Endothelial cell of umbilical vein (primary cell): ENCODE results near the gene TRMT44. TPM values are rescaled to one million over a fixed set of nuclear protein-coding genes. Genes with fewer than 3 reads are reported as not detected.

Experiments
- BruUV-seq: library from RNA; stranded (reverse); fragments of 400-500 nt; replicated peaks from 2 replicates; lab custom pipeline; 2021; lab: Mats Ljungman, UMichigan
- CTCF ChIA-PET: fragments of 300-600, 350-600 bp; sonication (Branson Sonifier 250); formaldehyde crosslinking; loops from one replicate; lab custom pipeline; 2021; ENCODE audit warnings: antibody characterized with exemption, inconsistent platforms; lab: Charles Lee
- POLR2A ChIA-PET: fragments of 300-600, 350-600 bp; sonication (Branson Sonifier 250); formaldehyde crosslinking; loops from one replicate; lab custom pipeline; 2021; ENCODE audit warnings: antibody characterized with exemption, inconsistent platforms; lab: Charles Lee
- DNase-seq: peaks from one replicate; pipeline ENCODE4 v3.0.0-alpha.2; 2011; ENCODE audit warnings: low read depth, low spot score
- FAIRE-seq: peaks from 2 replicates; lab custom pipeline; 2011; peaks lifted over from hg19 to GRCh38; lab: Jason Lieb, UNC
- H2AFZ ChIP-seq: 2 replicates; pipeline ENCODE4 v1.6.0; 2012; ENCODE audit warnings: low read depth, low read length, control low read depth, inconsistent platforms
- H3K27ac ChIP-seq: 2 replicates; pipeline ENCODE4 v1.5.1; 2011; ENCODE audit warnings: low read depth, mild to moderate bottlenecking, control low read depth, low read length, moderate library complexity; ENCODE audit not compliant: insufficient read depth
- H3K27me3 ChIP-seq, 2 experiments: 2 replicates each; pipeline versions ENCODE4 v1.6.0 to v1.6.1; 2011; ENCODE audit warnings: low read length in 2 of 2, mixed read lengths in 1 of 2; ENCODE audit not compliant: control insufficient read depth in 2 of 2, insufficient read depth in 2 of 2
- H3K36me3 ChIP-seq, 2 experiments: 2 replicates in 1 of 2; 3 replicates in 1 of 2; pipeline ENCODE4 v1.5.1; 2011; ENCODE audit warnings: low read length in 2 of 2, mild to moderate bottlenecking in 1 of 2, moderate library complexity in 1 of 2; ENCODE audit not compliant: control insufficient read depth in 2 of 2, insufficient read depth in 2 of 2; ENCODE audit errors: extremely low read depth in 1 of 2
- H3K4me1 ChIP-seq: 3 replicates; pipeline ENCODE4 v1.5.1; 2011; ENCODE audit warnings: mild to moderate bottlenecking, low read length; ENCODE audit not compliant: control insufficient read depth, insufficient read depth; ENCODE audit errors: extremely low read depth
- H3K4me2 ChIP-seq: 2 replicates; pipeline ENCODE4 v1.6.1; 2011; ENCODE audit warnings: low read length, control low read depth, mixed read lengths; ENCODE audit not compliant: insufficient read depth
- H3K4me3 ChIP-seq, 3 experiments: fragments of 200-600 bp in 1 of 3; sonication (generic), shearing (Covaris generic) in 1 of 3; replicated peaks in 1 of 3; 2 replicates each; pipeline ENCODE4 v1.5.1; 2011 to 2016; ENCODE audit warnings: control low read depth in 3 of 3, low read length in 3 of 3, mild to moderate bottlenecking in 2 of 3, inconsistent platforms in 1 of 3, low read depth in 1 of 3, moderate library complexity in 1 of 3; ENCODE audit not compliant: insufficient read depth in 1 of 3
- H3K79me2 ChIP-seq: 2 replicates; pipeline ENCODE4 v1.6.0; 2012; ENCODE audit warnings: low read length, inconsistent platforms; ENCODE audit not compliant: control insufficient read depth, insufficient read depth
- H3K9ac ChIP-seq: replicated peaks from 2 replicates; pipeline ENCODE3; 2011; ENCODE audit warnings: low read length, control low read depth; ENCODE audit not compliant: insufficient read depth; ENCODE audit errors: extremely low read depth
- H3K9me1 ChIP-seq: replicated peaks from 3 replicates; pipeline ENCODE4 v1.6.0; 2011; ENCODE audit warnings: mild to moderate bottlenecking, low read length; ENCODE audit not compliant: control insufficient read depth, insufficient read depth; ENCODE audit errors: extremely low read depth
- H3K9me3 ChIP-seq: replicated peaks from 2 replicates; pipeline ENCODE4 v1.5.1; 2012; ENCODE audit warnings: low read length, inconsistent platforms; ENCODE audit not compliant: control insufficient read depth, insufficient read depth
- H4K20me1 ChIP-seq: replicated peaks from 2 replicates; pipeline ENCODE3; 2011; ENCODE audit warnings: mild to moderate bottlenecking, low read length; ENCODE audit not compliant: control insufficient read depth, insufficient read depth; ENCODE audit errors: extremely low read depth
- CTCF ChIP-seq, 2 donors: IDR thresholded peaks; 1 replicate in 1 of 2; 2 replicates in 1 of 2; pipeline ENCODE4 v1.5.1; 2011; ENCODE audit warnings: low read length in 2 of 2, mild to moderate bottlenecking in 2 of 2, moderate library complexity in 2 of 2, control low read depth in 1 of 2, inconsistent platforms in 1 of 2, low read depth in 1 of 2; ENCODE audit not compliant: insufficient read depth in 1 of 2; ENCODE audit errors: extremely low read depth in 1 of 2
- EZH2 ChIP-seq: IDR thresholded peaks from 2 replicates; pipeline ENCODE4 v1.6.1; 2012; ENCODE audit warnings: borderline replicate concordance, low read depth, mild to moderate bottlenecking, moderate library complexity, low read length, inconsistent platforms; ENCODE audit not compliant: severe bottlenecking
- FOS ChIP-seq: IDR thresholded peaks from 2 replicates; pipeline ENCODE4 v1.6.1; 2011; ENCODE audit warnings: mild to moderate bottlenecking, low read length, moderate library complexity, borderline replicate concordance; ENCODE audit not compliant: insufficient read depth
- GATA2 ChIP-seq: IDR thresholded peaks from 2 replicates; pipeline ENCODE4 v1.7.0; 2011; ENCODE audit warnings: low read depth, mild to moderate bottlenecking, moderate library complexity, mixed read lengths, low read length; ENCODE audit not compliant: insufficient read length, insufficient read depth
- JUN ChIP-seq: IDR thresholded peaks from 2 replicates; pipeline ENCODE4 v1.6.1; 2011; ENCODE audit warnings: borderline replicate concordance, low read depth; ENCODE audit not compliant: insufficient read length, insufficient read depth
- MAX ChIP-seq: IDR thresholded peaks from 2 replicates; pipeline ENCODE4 v1.6.1; 2011; ENCODE audit not compliant: insufficient read depth, insufficient read length
- MYC ChIP-seq: IDR thresholded peaks from one replicate; pipeline ENCODE4 v1.6.1; 2011; ENCODE audit warnings: mild to moderate bottlenecking, low read depth, low read length
- POLR2A ChIP-seq: IDR thresholded peaks from 2 replicates; pipeline ENCODE4 v1.6.1; 2012; ENCODE audit warnings: low read depth, mild to moderate bottlenecking, control low read depth, low read length
- POLR2AphosphoS5 ChIP-seq: IDR thresholded peaks from 2 replicates; pipeline ENCODE4 v1.6.1; 2012; ENCODE audit warnings: low read depth, mild to moderate bottlenecking, control low read depth, low read length, moderate library complexity; ENCODE audit not compliant: insufficient read depth
- dilution Hi-C: fragments of 300-500 bp; cut with MboI; formaldehyde crosslinking; loops from one replicate; pipeline ENCODE4 v1.15.0; 2019; ENCODE audit warnings: low sequenced_read_pairs; ENCODE audit not compliant: extremely low pct_ligation_motif_present
- intact Hi-C: fragments of 100-400 bp; cut with micrococcal nuclease; formaldehyde crosslinking; loops from one replicate; pipeline ENCODE4 v1.10.0; 2022
- polyA plus RNA-seq, 4 experiments: library from polyadenylated mRNA; depleted of rRNA in 3 of 4; stranded (reverse) in 3 of 4; unstranded in 1 of 4; fragments of >200 nt; gene quantifications; 2 replicates each; pipeline versions ENCODE4 v1.2.1 to v1.2.3, GENCODE V29; 2011 to 2012; ENCODE audit warnings: missing spikeins in 1 of 4
- total RNA-seq: library from RNA; stranded (reverse); gene quantifications from 2 replicates; pipeline ENCODE4 v1.2.3, GENCODE V29; 2021

TRMT44 gene
- total and polyA plus RNA-seq, 2 donors (not counting 3 experiments of a cell fraction or from before 2014, with no cell fraction given): 10.4 to 17.3 TPM

- intact Hi-C loops (no loop called here), dilution Hi-C loops (no loop called here)
- Histone ChIP-seq H3K79me2 (no peaks in the 10 kb centered on the region), H3K27ac (no peak overlapping the region), H3K27me3 (no peaks in the 10 kb centered on the region), H3K4me3 (no peak overlapping the region), H3K4me2 (no peak overlapping the region), H3K36me3 (peaks cover 2 to 6% of the 10 kb centered on the region in 2 experiments), H3K9me3 (no peaks in the 10 kb centered on the region), H2AFZ (no peak overlapping the region), H3K9me1 (no peaks in the 10 kb centered on the region), H4K20me1 (no peaks in the 10 kb centered on the region), H3K4me1 (no peaks in the 10 kb centered on the region), H3K9ac (no peak overlapping the region)
- ChIA-PET POLR2A (no interaction called here), CTCF (interaction anchor here (1.1 to 1.5 kb wide), 2 partner anchors 10 to 127 kb away, joined by 3 to 6 read pairs; no protein-coding TSS in a partner anchor)
- no TSS peak for BruUV-seq
- DNase-seq (no peak), FAIRE-seq (no peak)
- TF ChIP-seq EZH2: no peak
- no peak for TF ChIP-seq GATA2
- no peak for TF ChIP-seq POLR2AphosphoS5
- TF ChIP-seq POLR2A: no peak
- TF ChIP-seq CTCF (IDR thresholded peaks at IDR 0.05; ENCODE audit: extremely low read depth in 1 of 2, insufficient read depth in 1 of 2, low read depth in 1 of 2, low read length in 2 of 2): no peak
- no peak for TF ChIP-seq FOS
- TF ChIP-seq JUN: no peak
- no peak for TF ChIP-seq MAX
- no peak for TF ChIP-seq MYC
Observed at GRCh38 chr4:8478371-8478770, 37.8 kb downstream of the TRMT44 start.
